Peyer's patch (tissue), 4 donors: ENCODE measurements around the gene ARHGAP15. TPM values are rescaled to one million over a fixed set of nuclear protein-coding genes. Genes with fewer than 3 reads are reported as not detected.

Experiments used
- DNase-seq, 3 donors: peaks; one replicate each; pipeline ENCODE4 v3.0.0-alpha.2; 2017 to 2019
- H3K27ac ChIP-seq, 4 donors: fragments of 200-600 bp; sonication (generic); one replicate each; pipeline ENCODE4 v1.5.1; 2016 to 2019
- H3K27me3 ChIP-seq, 2 donors: fragments of 200-600 bp; sonication (generic); one replicate each; pipeline ENCODE4 v1.5.1; 2019
- H3K36me3 ChIP-seq, 3 donors: fragments of 200-600 bp; sonication (generic); one replicate each; pipeline ENCODE4 v1.5.1; 2016 to 2019
- H3K4me1 ChIP-seq, 4 donors: fragments of 200-600 bp; sonication (generic); one replicate each; pipeline ENCODE4 v1.5.1; 2016 to 2019
- H3K4me3 ChIP-seq, 4 donors: fragments of 200-600 bp; sonication (generic); 1 replicate in 3 of 4; 2 replicates in 1 of 4; pipeline ENCODE4 v1.5.1; 2016 to 2019; ENCODE audit warnings: mild to moderate bottlenecking in 1 of 4
- H3K9me3 ChIP-seq, 4 donors: fragments of 200-600 bp; sonication (generic); one replicate each; pipeline ENCODE4 v1.5.1; 2016 to 2019; ENCODE audit warnings: mild to moderate bottlenecking in 1 of 4
- POLR2A ChIP-seq, 2 donors: fragments of 450-650 bp; IDR thresholded peaks; one replicate each; pipeline ENCODE4 v1.5.1; 2017; ENCODE audit warnings: antibody characterized with exemption in 2 of 2, mild to moderate bottlenecking in 2 of 2, moderate library complexity in 2 of 2
- total RNA-seq, 4 donors: library from RNA; depleted of rRNA; stranded (reverse); fragments of >200 nt; gene quantifications; one replicate each; pipeline ENCODE4 v1.1.0, GENCODE V29; 2016
- TF ChIP-seq, protein P1 (sequence below), 6 experiments: fragments of 450-650 bp in 4 of 6; fragments of 200-600 bp in 2 of 6; sonication (generic) in 1 of 6; IDR thresholded peaks; one replicate each; pipeline ENCODE4 v1.5.1; 2017 to 2019; ENCODE audit warnings: antibody characterized with exemption in 6 of 6, mild to moderate bottlenecking in 3 of 6, moderate library complexity in 1 of 6

ARHGAP15 gene
- total RNA-seq, 4 donors from 2014 or later: 6.7 to 203 (median 12.5) TPM

DNA sequence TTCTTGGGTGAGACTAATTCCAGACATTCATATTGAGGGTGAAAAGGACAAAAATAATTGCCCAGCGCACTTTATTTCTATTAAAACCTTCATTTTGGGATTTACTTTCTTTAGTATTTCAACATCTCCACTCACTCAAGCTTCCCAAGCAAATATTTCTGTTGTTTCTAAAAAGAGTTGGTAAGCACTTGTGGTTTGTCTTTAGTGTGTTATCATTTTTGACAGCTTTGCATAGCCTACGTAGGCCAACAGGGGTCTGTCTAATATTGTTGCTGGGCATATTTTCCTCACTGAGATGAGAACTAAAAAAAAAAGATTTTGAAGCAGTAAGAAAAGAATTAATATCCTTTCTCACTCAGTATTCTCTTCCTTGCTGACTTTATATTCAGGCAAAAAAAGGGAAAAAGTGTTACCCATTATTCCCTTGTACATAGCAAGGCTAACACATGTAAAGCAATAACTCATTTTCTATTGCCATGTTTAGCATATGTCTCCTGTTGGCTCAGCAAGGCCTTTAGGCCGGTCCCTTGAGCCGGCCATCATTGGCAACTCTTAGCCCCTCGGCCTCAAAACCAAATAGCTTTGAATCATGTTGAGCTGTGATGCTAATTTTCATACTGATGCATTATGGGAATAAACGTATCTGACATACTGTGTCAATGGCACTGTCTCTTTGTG is 494.2 kb downstream of the ARHGAP15 start:
- TF ChIP-seq POLR2A (IDR thresholded peaks at IDR 0.05): no peak
- TF ChIP-seq, protein P1, sequence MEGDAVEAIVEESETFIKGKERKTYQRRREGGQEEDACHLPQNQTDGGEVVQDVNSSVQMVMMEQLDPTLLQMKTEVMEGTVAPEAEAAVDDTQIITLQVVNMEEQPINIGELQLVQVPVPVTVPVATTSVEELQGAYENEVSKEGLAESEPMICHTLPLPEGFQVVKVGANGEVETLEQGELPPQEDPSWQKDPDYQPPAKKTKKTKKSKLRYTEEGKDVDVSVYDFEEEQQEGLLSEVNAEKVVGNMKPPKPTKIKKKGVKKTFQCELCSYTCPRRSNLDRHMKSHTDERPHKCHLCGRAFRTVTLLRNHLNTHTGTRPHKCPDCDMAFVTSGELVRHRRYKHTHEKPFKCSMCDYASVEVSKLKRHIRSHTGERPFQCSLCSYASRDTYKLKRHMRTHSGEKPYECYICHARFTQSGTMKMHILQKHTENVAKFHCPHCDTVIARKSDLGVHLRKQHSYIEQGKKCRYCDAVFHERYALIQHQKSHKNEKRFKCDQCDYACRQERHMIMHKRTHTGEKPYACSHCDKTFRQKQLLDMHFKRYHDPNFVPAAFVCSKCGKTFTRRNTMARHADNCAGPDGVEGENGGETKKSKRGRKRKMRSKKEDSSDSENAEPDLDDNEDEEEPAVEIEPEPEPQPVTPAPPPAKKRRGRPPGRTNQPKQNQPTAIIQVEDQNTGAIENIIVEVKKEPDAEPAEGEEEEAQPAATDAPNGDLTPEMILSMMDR (IDR thresholded peaks at IDR 0.05): no peak
- Histone ChIP-seq H3K27ac (peak overlapping the region in 2 of 4 donors; percentile 16 to 22), H3K27me3 (no peaks in the 10 kb centered on the region), H3K9me3 (no peaks in the 10 kb centered on the region), H3K36me3 (no peaks in the 10 kb centered on the region), H3K4me1 (no peaks in the 10 kb centered on the region), H3K4me3 (no peak overlapping the region)
- no peak for DNase-seq

DNA sequence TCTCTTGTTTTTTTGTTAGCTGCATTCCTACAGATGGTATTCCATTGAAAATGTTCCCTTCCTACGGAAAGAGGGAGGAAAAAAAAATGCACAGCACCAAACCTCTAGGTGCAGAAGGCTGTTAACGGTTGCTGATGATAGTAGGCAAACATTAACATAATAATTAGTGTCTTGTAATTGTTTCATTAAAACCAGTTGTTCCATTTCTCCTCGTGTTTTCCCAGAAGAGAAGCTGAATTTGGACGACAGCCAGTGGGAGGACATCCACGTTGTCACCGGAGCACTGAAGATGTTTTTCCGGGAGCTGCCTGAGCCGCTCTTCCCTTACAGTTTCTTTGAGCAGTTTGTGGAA is 494.7 kb downstream of the ARHGAP15 start:
- Histone ChIP-seq H3K36me3 (no peaks in the 10 kb centered on the region), H3K27me3 (no peaks in the 10 kb centered on the region), H3K9me3 (no peaks in the 10 kb centered on the region), H3K4me3 (no peak overlapping the region), H3K4me1 (no peaks in the 10 kb centered on the region), H3K27ac (peak overlapping the region in 2 of 4 donors; percentile 16 to 22)
- DNase-seq: no peak
- no peak for TF ChIP-seq POLR2A (IDR thresholded peaks at IDR 0.05)
- TF ChIP-seq, protein P1 (IDR thresholded peaks at IDR 0.05): no peak

GRCh38 chr2:143629340-143629739 is 500.1 kb downstream of the ARHGAP15 start:
- Histone ChIP-seq H3K36me3 (no peaks in the 10 kb centered on the region), H3K4me1 (no peaks in the 10 kb centered on the region), H3K9me3 (no peaks in the 10 kb centered on the region), H3K27me3 (no peaks in the 10 kb centered on the region), H3K4me3 (no peak overlapping the region), H3K27ac (no peak overlapping the region)
- no peak for DNase-seq
- TF ChIP-seq, protein P1 (IDR thresholded peaks at IDR 0.05): no peak
- TF ChIP-seq POLR2A (IDR thresholded peaks at IDR 0.05): no peak

- no peaks in the 10 kb centered on the region for H3K27me3 ChIP-seq
- H3K9me3 ChIP-seq: peaks cover 0 to 2% (median 0%) of the 10 kb centered on the region in 4 donors
- no peak overlapping the region for H3K27ac ChIP-seq
- no peak overlapping the region for H3K4me3 ChIP-seq
- H3K4me1 ChIP-seq: no peaks in the 10 kb centered on the region
- DNase-seq: no peak
- no peaks in the 10 kb centered on the region for H3K36me3 ChIP-seq
- TF ChIP-seq, protein P1 (IDR thresholded peaks at IDR 0.05): no peak
- TF ChIP-seq POLR2A (IDR thresholded peaks at IDR 0.05): no peak
Observed at GRCh38 chr2:143632751-143633374, 503.6 kb downstream of the ARHGAP15 start.

DNA sequence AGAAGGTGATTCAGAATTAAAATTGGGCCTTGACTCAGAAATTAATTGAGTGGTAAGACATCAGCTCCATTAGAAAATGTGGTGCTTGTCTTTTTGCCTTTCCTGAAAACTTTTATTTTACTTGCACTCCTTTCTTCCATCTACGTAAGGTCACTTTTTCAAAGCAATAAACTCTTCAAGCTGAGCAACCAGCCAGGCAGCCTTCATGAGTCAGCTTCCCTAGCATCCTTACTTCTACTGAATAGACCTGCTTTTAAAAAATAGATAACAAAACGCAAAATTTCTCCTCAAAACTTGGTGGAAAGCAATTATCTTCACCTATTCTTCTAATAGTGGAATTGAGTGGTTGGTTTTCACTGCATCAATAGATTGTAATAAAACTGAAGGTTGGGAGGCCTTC is 504.2 kb downstream of the ARHGAP15 start:
- no peaks in the 10 kb centered on the region for H3K27me3 ChIP-seq
- no peak overlapping the region for H3K27ac ChIP-seq
- no peak for DNase-seq
- TF ChIP-seq, protein P1 (IDR thresholded peaks at IDR 0.05): no peak
- TF ChIP-seq POLR2A (IDR thresholded peaks at IDR 0.05): no peak
- no peak overlapping the region for H3K4me3 ChIP-seq
- H3K4me1 ChIP-seq: no peaks in the 10 kb centered on the region
- H3K9me3 ChIP-seq: peaks cover 0 to 2% (median 0%) of the 10 kb centered on the region in 4 donors
- H3K36me3 ChIP-seq: no peaks in the 10 kb centered on the region
